ENCODE data around the gene HGS.

Gene HGS

GRCh38 chr17:81741049-81741593 is 57.3 kb downstream of the HGS start:
- DNase-seq (ENCODE audit: low read depth in 2 of 2): no peak

- no peak for DNase-seq (ENCODE audit: low read depth in 2 of 2)
Observed at GRCh38 chr17:81741594-81742452, 58.0 kb downstream of the HGS start.

Data from stimulated activated CD4-positive, alpha-beta T cell treated with anti-CD3 and anti-CD28 coated beads, Interleukin-15, amount 100 ng/mL, for 48 hours (primary cell).